Astrocyte of the cerebellum (primary cell): ENCODE results near the gene RBM44.
A peak's percentile ranks its signal among the peaks of the same experiment; 100 is the strongest.
"Not testable (repeated sequence)": the region's sequence is repeated elsewhere in the genome, so short reads cannot be mapped to it uniquely, and the experiment has no call there.

Experiments used
- DNase-seq: peaks from one replicate; pipeline ENCODE4 v3.0.0-alpha.2; 2011; ENCODE audit warnings: low read depth
- H3K4me3 ChIP-seq: 2 replicates; pipeline ENCODE4 v1.5.1; 2011; ENCODE audit warnings: mild to moderate bottlenecking, low read depth, low read length, moderate library complexity
- in situ Hi-C: cut with HindIII; loops from 2 replicates; pipeline ENCODE4 v1.10.0; 2017; ENCODE audit warnings: low sequenced_read_pairs
- TF ChIP-seq, protein P1 (sequence below): IDR thresholded peaks from 2 replicates; pipeline ENCODE4 v1.5.1; 2012; ENCODE audit warnings: low read length, low read depth, moderate library complexity, mild to moderate bottlenecking; ENCODE audit errors: missing control alignments

RBM44 gene

DNA sequence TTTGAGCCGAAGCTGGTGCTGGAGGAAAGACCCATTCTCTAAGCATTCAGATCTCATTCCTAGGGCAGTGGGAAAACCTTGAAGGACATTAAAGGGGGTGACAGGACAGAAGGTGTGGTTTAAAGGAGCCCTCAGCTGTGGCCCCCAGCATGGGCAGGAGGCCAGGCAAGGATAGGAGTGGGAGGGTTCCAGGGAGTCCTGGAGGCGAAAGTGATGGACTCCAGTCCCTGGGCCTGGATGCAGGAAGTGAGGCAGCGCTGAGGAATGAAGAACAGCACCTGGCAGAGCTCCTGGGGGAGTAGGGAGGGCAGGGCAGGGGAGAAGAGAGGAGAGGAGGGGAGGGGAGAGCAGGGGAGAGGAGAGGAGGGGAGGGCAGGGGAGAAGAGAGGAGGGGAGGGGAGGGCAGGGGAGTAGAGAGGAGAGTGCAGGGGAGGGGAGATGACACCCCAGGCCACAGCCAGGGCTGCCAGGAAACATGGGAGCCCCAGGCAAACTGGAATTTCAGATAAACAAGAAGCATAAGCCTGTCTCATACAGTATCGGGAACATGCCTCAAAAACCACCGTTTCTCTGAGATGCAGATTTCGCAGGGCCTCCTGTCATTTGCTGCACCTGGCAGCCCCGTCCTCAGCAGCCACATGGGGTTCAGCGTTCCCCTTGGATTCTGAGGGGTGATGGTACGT, 66.5 kb downstream of the RBM44 start:
- in situ Hi-C loops = no loop called here

DNA sequence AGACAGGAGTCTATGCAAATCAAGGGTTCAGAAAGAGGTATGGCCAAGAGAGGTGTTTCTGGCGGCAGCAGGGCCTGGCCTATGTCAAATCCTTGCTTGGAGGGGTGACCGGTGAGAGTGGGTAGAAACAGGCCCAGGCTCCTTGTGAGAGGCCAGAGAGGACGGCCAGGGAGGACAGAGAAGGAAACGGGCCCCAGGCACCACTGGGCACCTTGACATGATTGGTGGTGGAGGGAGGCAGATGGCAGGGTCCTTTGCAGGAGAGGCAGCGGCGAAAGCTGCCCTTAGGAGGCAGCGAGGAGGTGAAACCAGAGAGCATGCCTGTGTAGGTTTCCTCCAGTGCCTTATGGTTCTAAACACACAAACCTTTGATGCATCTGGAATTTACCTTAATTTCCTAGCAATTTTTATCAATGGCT, 67.1 kb downstream of the RBM44 start:
- H3K4me3 ChIP-seq = no peak overlapping the region
- TF ChIP-seq, protein P1, sequence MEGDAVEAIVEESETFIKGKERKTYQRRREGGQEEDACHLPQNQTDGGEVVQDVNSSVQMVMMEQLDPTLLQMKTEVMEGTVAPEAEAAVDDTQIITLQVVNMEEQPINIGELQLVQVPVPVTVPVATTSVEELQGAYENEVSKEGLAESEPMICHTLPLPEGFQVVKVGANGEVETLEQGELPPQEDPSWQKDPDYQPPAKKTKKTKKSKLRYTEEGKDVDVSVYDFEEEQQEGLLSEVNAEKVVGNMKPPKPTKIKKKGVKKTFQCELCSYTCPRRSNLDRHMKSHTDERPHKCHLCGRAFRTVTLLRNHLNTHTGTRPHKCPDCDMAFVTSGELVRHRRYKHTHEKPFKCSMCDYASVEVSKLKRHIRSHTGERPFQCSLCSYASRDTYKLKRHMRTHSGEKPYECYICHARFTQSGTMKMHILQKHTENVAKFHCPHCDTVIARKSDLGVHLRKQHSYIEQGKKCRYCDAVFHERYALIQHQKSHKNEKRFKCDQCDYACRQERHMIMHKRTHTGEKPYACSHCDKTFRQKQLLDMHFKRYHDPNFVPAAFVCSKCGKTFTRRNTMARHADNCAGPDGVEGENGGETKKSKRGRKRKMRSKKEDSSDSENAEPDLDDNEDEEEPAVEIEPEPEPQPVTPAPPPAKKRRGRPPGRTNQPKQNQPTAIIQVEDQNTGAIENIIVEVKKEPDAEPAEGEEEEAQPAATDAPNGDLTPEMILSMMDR = no peak
- DNase-seq = no peak
- in situ Hi-C loops = no loop called here

More for the DNA sequence above, 66.5 kb downstream of the RBM44 start:
- TF ChIP-seq, protein P1 = no peak
- H3K4me3 ChIP-seq = no peak overlapping the region
- no peak for DNase-seq

GRCh38 chr2:237866101-237866621, 67.6 kb downstream of the RBM44 start:
- TF ChIP-seq, protein P1 = no peak
- in situ Hi-C loops = no loop called here
- no peak overlapping the region for H3K4me3 ChIP-seq
- no peak for DNase-seq

- H3K4me3 ChIP-seq = no peak overlapping the region
- TF ChIP-seq, protein P1 = no peak
- in situ Hi-C loops = no loop called here
- DNase-seq = no peak
Measured at GRCh38 chr2:237867465-237867864, 68.9 kb downstream of the RBM44 start.

- DNase-seq, in situ Hi-C loops, H3K4me3 ChIP-seq: not testable (repeated sequence)
Measured at GRCh38 chr2:237868074-237868473, 69.5 kb downstream of the RBM44 start.

DNA sequence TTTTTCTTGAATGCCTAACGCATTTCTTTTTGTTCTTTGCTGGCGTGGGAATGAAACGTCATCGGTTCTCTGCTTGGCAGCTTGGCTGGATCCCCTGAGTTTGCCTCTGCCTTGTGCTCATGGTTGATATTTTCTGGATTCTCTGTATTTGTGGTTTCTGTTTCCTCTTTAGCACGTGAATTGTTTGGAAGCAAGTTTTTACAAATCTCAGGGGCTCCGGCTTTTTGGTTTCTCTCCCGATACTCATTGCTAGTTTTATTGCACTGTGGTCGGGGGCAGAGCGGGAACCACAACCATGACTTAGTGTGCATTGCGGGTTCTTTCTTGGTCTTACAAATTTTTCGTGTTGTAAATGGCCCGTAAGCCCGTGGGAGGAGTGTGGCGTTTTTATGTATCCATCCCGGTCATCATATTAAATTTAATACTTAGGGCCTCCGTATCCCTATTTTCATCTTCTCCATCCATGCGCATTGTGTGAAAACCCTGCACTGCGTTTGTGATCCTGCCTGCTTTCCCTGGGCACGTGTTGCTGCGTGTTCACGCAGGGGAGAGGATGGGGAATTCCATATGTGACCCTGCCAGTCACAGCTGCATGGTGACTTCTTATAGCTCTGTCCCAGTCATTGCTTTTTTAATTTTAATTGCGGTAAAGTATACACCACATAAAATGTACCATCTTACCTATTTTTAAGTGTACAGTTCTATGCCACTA, 70.2 kb downstream of the RBM44 start:
- no peak overlapping the region for H3K4me3 ChIP-seq
- in situ Hi-C loops = no loop called here
- TF ChIP-seq, protein P1 = no peak
- DNase-seq = peak; percentile 62
